Dendritic cell treated with granulocyte-macrophage colony-stimulating factor and Interleukin-4, amounts not matched to agents 40 ng/mL and 50 ng/mL, for 4 days (primary cell): ENCODE measurements around the gene METRN.
"Not testable (repeated sequence)": the region's sequence is repeated elsewhere in the genome, so short reads cannot be mapped to it uniquely, and the experiment has no call there.

Experiments
- H3K27ac Mint-ChIP-seq: one replicate; pipeline ENCODE4 v1.8.0; 2022; ENCODE audit warnings: mild to moderate bottlenecking, mixed read lengths
- H3K27me3 Mint-ChIP-seq: one replicate; pipeline ENCODE4 v1.8.0; 2022; ENCODE audit warnings: mild to moderate bottlenecking, mixed read lengths
- H3K36me3 Mint-ChIP-seq: one replicate; pipeline ENCODE4 v1.8.0; 2022; ENCODE audit warnings: low read depth, mixed read lengths
- H3K4me1 Mint-ChIP-seq: one replicate; pipeline ENCODE4 v1.8.0; 2022; ENCODE audit warnings: low read depth, mixed read lengths
- H3K4me3 Mint-ChIP-seq: one replicate; pipeline ENCODE4 v1.8.0; 2022; ENCODE audit warnings: mild to moderate bottlenecking, moderate library complexity, mixed read lengths
- H3K9me3 Mint-ChIP-seq: one replicate; pipeline ENCODE4 v1.8.0; 2022; ENCODE audit warnings: mixed read lengths
- intact Hi-C: fragments of 100-400 bp; cut with micrococcal nuclease; formaldehyde crosslinking; loops from one replicate; pipeline ENCODE4 v1.15.0; 2022

Gene METRN

GRCh38 chr16:747978-748746, 33.2 kb downstream of the METRN start:
- no peaks in the 10 kb centered on the region for H3K36me3 Mint-ChIP-seq
- intact Hi-C loops, result no loop called here
- H3K27me3 Mint-ChIP-seq, result peaks cover 6% of the 10 kb centered on the region
- no peak overlapping the region for H3K4me3 Mint-ChIP-seq
- H3K9me3 Mint-ChIP-seq, result no peaks in the 10 kb centered on the region
- H3K4me1 Mint-ChIP-seq, result peaks cover 9% of the 10 kb centered on the region
- H3K27ac Mint-ChIP-seq, result no peak overlapping the region

DNA sequence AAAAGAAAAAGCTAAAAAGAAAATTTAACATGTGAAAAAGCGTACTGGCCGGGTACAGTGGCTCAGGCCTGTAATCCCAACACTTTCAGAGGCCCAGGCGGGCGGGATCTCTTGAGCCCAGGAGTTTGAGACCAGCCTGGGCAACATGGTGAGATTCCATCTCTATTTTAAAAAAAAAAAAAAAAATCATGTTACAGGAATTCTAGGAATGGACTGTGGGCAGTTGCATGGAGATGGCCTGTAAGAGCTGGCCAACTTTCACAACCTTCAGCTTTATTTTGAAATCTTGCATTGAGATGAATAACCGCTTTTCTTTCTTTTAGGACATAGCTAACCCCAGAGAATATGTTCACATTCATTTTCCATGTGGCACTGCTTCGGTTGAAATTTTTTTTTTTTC, 34.1 kb downstream of the METRN start:
- Mint-ChIP-seq H3K4me3 (no peak overlapping the region), H3K27ac (no peak overlapping the region), H3K36me3 (no peaks in the 10 kb centered on the region), H3K9me3 (no peaks in the 10 kb centered on the region), H3K4me1 (peaks cover 9% of the 10 kb centered on the region), H3K27me3 (peaks cover 6% of the 10 kb centered on the region)
- intact Hi-C loops, result no loop called here

- no peaks in the 10 kb centered on the region for H3K9me3 Mint-ChIP-seq
- H3K36me3 Mint-ChIP-seq, result no peaks in the 10 kb centered on the region
- H3K27me3 Mint-ChIP-seq, result peaks cover 6% of the 10 kb centered on the region
- no peak overlapping the region for H3K4me3 Mint-ChIP-seq
- H3K4me1 Mint-ChIP-seq, result peaks cover 19% of the 10 kb centered on the region
- intact Hi-C loops, result no loop called here
- no peak overlapping the region for H3K27ac Mint-ChIP-seq
Observed at GRCh38 chr16:750485-750884, 35.6 kb downstream of the METRN start.

- Mint-ChIP-seq H3K4me1 (peaks cover 19% of the 10 kb centered on the region), H3K36me3 (no peaks in the 10 kb centered on the region), H3K27ac (no peak overlapping the region), H3K9me3 (no peaks in the 10 kb centered on the region), H3K4me3 (no peak overlapping the region), H3K27me3 (peaks cover 6% of the 10 kb centered on the region)
- intact Hi-C loops, result no loop called here
Observed at GRCh38 chr16:751152-752006, 36.5 kb downstream of the METRN start.

DNA sequence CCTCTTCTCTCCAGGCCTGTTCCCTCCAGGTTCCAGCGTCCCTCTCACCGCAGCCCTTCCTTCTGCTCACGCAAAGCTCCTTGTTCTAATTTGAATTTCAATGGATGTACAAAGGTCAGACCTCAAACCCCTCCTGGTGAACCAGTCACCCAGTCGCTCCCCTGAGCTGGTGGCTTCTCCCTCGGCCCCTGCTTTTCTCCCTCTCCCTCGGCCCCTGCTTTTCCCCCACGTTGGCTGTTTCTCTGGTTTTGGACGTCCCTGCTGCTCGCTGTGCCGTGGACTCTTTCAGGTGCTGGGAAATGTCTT, 37.0 kb downstream of the METRN start:
- intact Hi-C loops, result no loop called here
- Mint-ChIP-seq H3K36me3 (no peaks in the 10 kb centered on the region), H3K4me3 (no peak overlapping the region), H3K4me1 (peaks cover 25% of the 10 kb centered on the region), H3K27me3 (peaks cover 6% of the 10 kb centered on the region), H3K9me3 (no peaks in the 10 kb centered on the region), H3K27ac (no peak overlapping the region)

GRCh38 chr16:754121-754607, 39.2 kb downstream of the METRN start:
- H3K36me3 Mint-ChIP-seq, H3K4me3 Mint-ChIP-seq, intact Hi-C loops, H3K27me3 Mint-ChIP-seq, H3K9me3 Mint-ChIP-seq: not testable (repeated sequence)
- Mint-ChIP-seq H3K27ac (peak overlapping the region; percentile 45), H3K4me1 (peaks cover 37% of the 10 kb centered on the region)

DNA sequence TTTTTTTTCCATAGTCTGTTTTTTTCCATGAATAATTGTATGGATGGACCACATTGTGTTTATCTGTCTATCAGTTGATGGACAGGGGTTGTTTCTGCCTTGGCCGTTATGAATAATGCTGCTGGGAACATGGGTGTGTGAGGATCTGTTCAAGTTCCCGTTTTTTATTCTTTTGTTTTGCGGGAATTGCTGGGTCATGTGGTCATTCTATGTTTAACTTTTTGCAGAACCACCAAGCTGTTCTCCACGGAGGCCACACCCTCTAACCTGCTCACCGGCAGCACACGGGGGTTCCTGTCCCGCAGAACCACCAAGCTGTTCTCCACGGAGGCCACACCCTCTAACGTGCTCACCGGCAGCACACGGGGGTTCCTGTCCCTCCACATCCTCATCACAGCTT, 39.7 kb downstream of the METRN start:
- H3K27ac Mint-ChIP-seq, result peak overlapping the region; percentile 45
- H3K4me1 Mint-ChIP-seq, result peaks cover 37% of the 10 kb centered on the region
- intact Hi-C loops, result no loop called here
- peaks cover 6% of the 10 kb centered on the region for H3K27me3 Mint-ChIP-seq
- H3K9me3 Mint-ChIP-seq, result no peaks in the 10 kb centered on the region
- H3K4me3 Mint-ChIP-seq, result peak overlapping the region; percentile 17
- H3K36me3 Mint-ChIP-seq, result no peaks in the 10 kb centered on the region

- Mint-ChIP-seq H3K27me3 (peaks cover 6% of the 10 kb centered on the region), H3K4me3 (no peak overlapping the region), H3K27ac (no peak overlapping the region), H3K4me1 (peaks cover 37% of the 10 kb centered on the region), H3K9me3 (no peaks in the 10 kb centered on the region), H3K36me3 (no peaks in the 10 kb centered on the region)
- intact Hi-C loops, result no loop called here
Observed at GRCh38 chr16:756428-756827, 41.5 kb downstream of the METRN start.

GRCh38 chr16:759110-759910, 44.4 kb downstream of the METRN start:
- H3K36me3 Mint-ChIP-seq, result no peaks in the 10 kb centered on the region
- no peaks in the 10 kb centered on the region for H3K9me3 Mint-ChIP-seq
- no peak overlapping the region for H3K27ac Mint-ChIP-seq
- intact Hi-C loops, result no loop called here
- peaks cover 27% of the 10 kb centered on the region for H3K4me1 Mint-ChIP-seq
- H3K27me3 Mint-ChIP-seq, result no peaks in the 10 kb centered on the region
- H3K4me3 Mint-ChIP-seq, result no peak overlapping the region

DNA sequence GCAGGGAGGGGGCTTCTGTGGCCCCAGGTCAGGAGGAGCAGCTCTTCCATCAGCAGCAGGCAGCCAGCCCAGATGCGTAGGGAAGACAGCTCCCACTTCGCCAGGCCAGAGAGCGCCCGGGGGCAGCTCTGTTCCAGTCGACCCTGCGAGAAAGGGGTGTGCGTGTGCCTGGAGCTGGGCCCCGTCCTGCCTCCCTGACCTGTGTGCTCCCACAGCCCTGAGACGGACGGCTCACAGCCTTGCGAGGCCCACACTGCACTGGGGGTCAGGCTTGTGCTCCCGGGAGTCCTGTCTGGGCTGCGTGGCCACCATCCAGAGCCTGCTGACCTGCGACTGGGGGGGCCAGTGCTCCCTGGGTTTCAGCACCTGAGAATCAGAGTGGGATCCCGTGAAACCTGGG, 45.1 kb downstream of the METRN start:
- Mint-ChIP-seq H3K27ac (no peak overlapping the region), H3K9me3 (no peaks in the 10 kb centered on the region), H3K4me1 (peaks cover 20% of the 10 kb centered on the region), H3K36me3 (no peaks in the 10 kb centered on the region), H3K27me3 (no peaks in the 10 kb centered on the region), H3K4me3 (no peak overlapping the region)
- intact Hi-C loops, result no loop called here

GRCh38 chr16:760545-761343, 45.8 kb downstream of the METRN start, which contains the start of gene MSLN:
Gene MSLN (plus strand): TSS chr16:760734. CDS start chr16:762681, 1,947 bp downstream.
- Mint-ChIP-seq H3K27ac (no peak within 1 kb of the TSS), H3K27me3 (no peaks in the 10 kb centered on the region), H3K9me3 (no peaks in the 10 kb centered on the region), H3K4me1 (peaks cover 19% of the 10 kb centered on the region), H3K4me3 (no peak within 1 kb of the TSS), H3K36me3 (no peaks in the 10 kb centered on the region)
- intact Hi-C loops, result no loop called here

DNA sequence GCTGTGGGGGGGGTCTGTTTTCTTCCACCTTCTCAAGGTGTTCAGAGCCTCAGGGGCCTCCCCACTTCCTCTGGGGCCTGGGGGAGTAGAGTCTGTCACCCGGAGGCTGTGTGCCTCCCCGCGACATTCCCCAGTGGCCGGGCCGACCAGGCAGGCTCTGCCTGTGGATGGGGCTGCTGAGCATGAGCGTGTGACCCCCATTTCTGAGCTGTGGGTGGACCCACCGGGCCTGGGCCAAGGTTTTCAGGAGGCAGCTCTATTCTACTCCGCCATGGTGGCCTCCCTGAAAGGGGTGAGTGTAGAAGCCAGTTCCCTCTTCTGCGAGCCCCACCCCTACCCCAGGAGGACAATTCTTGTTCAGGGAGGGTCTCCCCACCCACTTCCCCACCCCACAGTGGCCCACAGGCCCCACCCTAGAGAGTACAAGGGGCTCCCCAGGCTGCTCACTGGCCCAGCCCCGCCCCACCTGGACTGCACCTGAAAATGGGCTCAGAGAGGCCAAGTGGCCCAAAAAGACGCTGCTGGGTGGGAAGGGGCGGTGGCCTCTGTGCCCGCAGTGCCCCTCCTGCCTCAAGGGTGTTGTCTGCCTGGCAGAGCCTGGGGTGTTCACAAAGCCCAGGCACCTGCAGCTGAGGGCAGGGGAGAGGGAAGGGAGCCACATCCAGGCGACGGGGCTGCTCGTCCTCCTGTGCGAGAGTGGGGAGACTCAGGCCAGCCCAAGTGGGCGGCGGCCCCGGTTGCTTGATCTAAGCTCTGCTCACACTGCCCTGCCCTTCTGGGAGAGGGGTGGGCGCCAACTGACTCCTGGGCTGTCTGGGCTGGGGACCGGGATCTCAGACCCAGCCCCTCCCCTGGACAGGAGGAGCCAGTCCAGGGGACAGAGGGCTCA, 47.0 kb downstream of the METRN start:
- Mint-ChIP-seq H3K4me1 (peaks cover 13% of the 10 kb centered on the region), H3K9me3 (no peaks in the 10 kb centered on the region), H3K36me3 (no peaks in the 10 kb centered on the region), H3K27me3 (peaks cover 1% of the 10 kb centered on the region), H3K4me3 (no peak overlapping the region), H3K27ac (no peak overlapping the region)
- intact Hi-C loops, result no loop called here
